ENCODE results near the gene SPON1. TPM values are rescaled to one million over a fixed set of nuclear protein-coding genes. Genes with fewer than 3 reads are reported as not detected.
"Not testable (repeated sequence)": the region's sequence is repeated elsewhere in the genome, so short reads cannot be mapped to it uniquely, and the experiment has no call there.

The SPON1 gene
- total RNA-seq, 1 donor from 2014 or later: 0.47 TPM

DNA sequence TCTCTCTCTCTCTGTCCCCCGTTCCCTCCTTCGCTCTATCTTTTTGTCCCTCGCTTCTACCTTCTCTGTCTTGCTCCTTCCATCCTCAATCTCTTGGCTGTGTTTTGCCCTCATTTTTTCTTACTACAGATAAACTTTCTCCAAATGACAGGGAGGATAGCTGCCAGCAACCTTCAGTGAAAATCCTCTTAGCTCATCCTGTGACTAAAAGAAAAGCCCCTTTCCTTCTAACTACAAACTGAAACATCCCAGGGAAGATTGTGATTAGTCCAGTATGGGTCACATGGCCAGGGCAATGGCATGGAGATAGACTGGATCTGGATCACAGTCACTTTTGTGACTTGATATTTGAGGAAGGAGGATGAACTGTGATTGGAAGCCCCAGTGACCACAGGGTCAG, 10.4 kb downstream of the SPON1 start:
- DNase-seq (ENCODE audit: extremely low read depth, low read depth, low spot score): no peak

DNA sequence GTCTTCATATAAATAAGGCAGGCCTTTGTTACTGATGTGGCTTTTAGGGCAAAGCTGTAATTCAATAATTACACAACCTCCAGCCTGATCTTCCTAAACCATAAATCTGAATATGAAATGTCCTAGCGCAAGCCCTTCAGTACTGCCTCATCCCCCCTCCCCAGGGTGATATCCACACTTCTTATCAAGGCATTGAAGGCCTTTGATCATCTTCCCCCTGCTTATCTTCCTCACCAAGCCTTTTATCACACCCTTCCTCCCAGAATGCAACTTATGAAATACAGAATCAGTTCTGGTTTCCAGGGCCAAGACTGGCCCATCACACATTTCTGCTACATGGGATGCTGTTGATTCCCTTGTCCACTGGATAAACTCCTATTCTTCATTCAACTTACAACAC, 12.1 kb downstream of the SPON1 start:
- DNase-seq (ENCODE audit: extremely low read depth, low read depth, low spot score): no peak

DNA sequence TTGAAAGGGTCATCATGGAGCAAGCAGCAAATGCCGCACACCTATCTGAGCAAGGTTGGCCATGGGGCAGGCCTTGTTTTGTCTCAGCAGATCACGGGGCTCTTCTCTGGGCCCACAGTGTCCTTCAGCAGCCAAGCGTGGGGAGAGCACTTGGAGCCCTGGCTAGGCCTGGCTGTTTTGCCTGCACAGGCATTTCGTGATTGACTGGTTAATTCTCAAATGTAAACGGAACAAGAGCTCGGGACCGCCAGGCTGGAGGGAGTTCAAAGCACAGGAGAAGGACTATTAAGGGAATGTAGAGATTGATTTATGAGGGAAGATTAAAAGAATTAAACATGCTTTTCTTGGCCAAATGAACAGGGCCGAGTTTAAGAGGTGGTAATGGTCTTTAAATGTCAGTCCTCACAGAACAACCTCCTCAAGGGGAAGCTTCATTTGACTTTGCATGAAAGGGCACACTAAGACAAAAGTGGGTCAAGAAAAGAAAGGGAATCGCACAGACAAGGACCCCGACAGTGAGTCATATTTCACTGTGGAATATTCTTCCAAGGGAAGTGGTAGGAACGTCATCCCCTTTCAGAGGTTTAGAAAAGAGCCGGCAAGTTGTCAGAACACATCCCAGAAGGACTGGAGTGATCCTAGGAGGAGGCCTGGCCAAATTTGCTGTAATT, 20.7 kb downstream of the SPON1 start:
- no peak for DNase-seq (ENCODE audit: extremely low read depth, low read depth, low spot score)

DNA sequence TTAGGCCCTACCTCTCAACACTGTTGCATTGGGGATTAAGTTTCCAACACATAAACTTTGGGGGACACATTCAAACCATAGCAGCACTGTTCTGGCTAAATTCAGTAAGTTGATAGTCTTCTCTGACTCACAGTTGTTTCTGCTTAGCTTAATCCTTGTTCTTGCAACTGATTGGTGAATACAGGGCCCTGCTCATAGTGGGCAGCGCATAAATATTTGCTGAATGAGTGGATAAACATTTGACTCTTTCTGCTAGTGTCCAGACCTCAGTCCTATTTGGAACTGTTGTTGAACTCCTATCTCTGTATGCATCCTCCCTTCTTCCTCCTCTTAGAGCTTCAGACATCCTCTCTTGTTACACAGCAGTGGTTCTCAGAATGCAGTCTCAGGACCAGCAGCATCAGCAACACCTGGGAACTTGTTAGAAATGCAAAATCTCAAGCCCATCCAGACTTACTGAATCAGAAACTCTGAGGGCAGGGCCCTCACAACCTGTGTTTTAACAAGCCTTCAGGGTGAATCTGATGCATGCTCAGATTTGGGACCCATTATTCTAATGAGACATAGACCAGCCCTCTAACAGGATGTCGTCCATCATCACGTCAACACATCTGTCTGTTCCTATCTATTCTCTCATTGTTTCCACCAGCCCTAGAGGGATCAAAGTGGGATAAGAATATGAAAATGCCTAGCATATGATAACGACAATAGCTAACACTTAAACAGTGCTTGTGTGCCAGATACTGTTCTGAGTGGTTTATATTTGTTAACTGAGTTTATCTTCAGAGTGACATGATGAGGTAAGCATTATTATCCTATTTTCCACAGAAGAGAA, 22.3 kb downstream of the SPON1 start:
- no peak for DNase-seq (ENCODE audit: extremely low read depth, low read depth, low spot score)

DNA sequence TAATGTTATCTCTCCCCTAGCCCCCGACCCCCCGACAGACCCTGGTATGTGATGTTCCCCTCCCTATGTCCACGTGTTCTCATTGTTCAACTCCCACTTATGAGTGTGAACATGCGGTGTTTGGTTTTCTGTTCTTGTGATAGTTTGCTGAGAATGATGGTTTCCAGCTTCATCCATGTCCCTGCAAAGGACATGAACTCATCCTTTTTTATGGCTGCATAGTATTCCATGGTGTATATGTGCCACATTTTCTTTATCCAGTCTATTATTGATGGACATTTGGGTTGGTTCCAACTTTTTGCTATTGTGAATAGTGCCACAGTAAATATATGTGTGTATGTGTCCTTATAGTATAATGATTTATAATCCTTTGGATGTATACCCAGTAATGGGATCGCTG, 24.2 kb downstream of the SPON1 start:
- DNase-seq (ENCODE audit: extremely low read depth, low read depth, low spot score): not testable (repeated sequence)

DNA sequence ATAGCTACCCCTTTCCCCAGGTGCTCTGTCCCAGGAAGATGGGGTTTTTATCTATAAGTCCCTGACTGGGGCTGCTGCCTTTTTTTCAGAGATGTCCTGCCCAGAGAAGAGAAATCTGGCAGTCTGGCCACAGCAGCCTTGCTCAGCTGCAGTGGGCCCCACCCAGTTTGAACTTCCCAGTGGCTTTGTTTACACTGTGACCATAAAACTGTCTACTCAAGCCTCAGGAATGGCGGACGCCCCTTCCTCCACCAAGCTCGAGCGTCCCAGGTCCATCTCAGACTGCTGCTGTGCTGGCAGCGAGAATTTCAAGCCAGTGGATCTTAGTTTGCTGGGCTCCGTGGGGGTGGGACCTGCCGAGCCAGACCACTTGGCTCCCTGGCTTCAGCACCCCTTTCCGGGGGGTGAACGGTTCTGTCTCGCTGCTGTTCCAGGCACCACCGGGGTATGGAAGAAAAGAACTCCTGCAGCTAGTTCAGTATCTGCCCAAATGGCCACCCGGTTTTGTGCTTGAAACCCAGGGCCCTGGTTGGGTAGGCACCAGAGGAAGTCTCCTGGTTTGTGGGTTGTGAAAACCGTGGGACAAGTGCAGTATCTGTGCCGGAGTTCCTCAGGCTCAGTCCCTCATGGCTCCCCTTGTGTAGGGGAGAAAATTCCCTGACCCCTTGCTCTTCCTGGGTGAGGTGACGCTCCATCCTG, 29.8 kb downstream of the SPON1 start:
- not testable (repeated sequence) for DNase-seq (ENCODE audit: extremely low read depth, low read depth, low spot score)

DNA sequence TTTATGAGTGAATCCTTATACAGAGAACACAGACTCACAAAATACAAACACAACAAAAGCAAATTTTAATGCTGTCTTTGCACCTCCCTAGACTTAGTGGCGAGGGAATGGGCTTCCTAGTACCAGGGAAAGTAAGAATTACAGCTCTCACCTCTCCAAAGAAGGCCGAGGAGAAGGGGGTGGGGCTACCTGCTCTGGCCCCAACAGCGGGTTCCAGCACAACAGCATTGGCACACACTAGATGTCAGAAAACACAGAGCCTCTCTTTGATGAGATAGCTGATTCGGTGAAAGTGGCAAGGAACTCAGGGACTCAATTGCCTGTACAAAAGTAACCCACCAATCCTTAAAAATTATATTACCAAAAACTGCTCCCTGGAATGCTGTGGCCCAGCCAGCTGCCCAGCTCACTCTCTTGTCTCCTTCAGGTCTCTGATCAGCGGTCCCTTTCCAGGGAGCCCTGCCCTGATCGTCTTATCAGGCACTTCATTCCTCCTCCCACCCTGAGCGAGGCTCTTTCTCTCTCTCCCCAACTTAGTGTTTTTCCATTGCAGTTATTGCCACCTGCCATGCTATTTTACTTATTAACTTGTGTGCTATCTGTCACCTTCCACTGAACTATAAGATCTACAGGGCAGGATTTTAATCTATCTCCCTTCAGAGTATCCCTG, 30.7 kb downstream of the SPON1 start:
- DNase-seq (ENCODE audit: extremely low read depth, low read depth, low spot score): no peak

DNA sequence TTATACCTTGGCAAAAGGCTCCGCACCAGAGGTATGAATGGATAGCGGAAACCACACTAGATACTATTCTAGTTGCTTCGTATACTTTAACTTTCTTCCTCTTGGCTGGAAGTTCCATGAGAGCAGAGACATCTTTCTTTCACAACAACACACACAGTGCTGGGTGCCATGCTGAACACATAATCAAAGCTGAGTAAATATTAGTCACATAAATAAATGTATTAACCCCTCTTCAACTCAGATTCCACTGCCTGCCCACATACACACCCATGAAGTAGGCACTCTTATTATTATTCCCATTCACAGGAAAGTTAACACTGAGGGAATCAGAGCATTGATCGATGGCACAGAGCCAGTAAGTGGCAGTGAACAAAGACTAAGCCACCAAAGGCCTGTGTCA, 35.4 kb downstream of the SPON1 start:
- no peak for DNase-seq (ENCODE audit: extremely low read depth, low read depth, low spot score)

DNA sequence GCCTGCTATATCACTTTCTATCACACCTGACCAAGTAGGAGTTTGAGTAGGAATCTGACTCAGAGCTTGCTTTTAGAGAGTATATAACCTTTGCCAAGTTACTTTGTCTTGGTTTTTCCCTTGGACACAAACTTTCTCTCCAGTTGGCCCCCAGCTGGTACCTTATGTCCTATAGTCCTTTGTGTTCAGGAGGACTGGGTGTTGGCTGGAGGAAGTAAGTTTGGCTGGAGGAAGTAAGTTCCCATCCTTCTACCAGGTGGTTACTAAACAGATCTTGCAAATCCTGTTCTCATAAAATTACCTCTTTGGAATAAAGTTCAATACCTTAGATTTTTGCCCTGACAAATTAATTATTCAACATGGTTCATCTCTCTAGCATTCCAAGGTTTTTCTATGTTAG, 37.2 kb downstream of the SPON1 start:
- no peak for DNase-seq (ENCODE audit: extremely low read depth, low read depth, low spot score)

DNA sequence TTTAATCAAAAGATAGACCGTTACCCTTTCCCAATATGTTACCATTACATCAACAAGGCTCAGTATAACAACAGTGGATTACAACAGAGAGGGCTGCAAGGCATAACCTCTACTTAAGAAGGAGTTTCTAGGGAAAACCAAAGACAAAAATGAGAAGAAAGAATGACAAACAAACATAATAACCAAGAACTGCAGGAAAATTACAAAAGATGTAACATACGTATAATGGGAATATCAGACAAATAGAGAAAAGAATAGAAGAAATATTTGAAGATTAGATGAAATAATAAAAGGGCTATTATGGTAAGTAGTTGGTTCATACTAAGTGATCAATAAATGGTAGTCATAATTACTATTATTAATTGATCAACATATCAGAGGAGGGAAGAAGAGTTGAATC, 39.1 kb downstream of the SPON1 start:
- no peak for DNase-seq (ENCODE audit: extremely low read depth, low read depth, low spot score)

DNA sequence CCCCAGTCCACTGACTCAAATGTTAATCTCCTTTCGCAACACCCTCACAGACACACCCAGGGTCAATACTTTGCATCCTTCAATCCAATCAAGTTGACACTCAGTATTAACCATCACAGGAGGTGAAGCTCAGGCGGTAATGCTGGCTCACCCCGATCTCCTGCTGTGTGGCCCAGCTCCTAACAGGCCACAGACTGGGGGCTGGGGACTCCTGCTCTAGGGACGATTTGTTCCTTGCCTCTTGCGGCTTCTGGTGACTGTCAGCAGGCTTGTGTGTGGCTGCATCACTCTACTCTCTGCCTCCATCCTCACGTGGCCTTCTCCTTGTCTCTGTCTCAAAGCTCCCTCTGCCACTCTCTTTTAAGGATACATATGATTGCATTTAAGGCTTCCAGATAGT, 45.0 kb downstream of the SPON1 start:
- no peak for DNase-seq (ENCODE audit: extremely low read depth, low read depth, low spot score)

DNA sequence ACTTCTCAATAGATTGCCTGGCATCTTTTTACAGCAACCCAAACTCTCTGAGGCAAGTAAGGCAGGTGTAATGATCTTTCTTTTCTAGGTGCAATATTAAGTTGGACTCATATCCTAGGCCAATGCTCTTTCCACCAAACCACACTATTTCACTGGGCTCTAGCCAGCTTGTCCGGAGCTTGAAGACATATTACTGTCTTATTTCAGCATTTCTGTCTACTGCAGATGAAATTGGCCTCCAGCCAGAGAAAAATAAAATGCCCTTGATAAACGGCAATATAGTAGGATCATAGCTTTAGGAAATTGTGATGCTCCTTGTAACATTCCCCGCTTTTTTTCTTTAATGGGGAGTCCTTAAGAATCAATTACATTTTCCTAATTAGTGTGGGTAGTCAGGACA, 48.1 kb downstream of the SPON1 start:
- no peak for DNase-seq (ENCODE audit: extremely low read depth, low read depth, low spot score)

DNA sequence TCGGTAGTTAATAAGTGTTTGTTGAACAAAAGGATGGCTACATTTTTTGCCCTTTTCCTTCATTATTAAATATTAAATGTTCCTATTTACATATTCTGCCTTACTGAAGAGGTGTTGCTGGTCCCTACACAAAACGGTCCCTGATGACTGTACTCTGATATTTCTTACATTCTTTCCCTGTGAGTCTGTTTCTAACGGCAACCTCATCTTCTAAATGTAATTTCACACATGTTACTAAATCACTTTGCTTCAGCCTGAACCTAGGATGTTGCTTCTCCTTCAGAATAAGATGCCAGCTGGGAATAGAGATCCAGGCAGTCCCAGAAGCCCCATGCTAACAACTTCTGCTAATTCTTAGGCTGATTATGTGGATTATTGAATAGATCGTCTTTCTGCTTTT, 50.3 kb downstream of the SPON1 start:
- no peak for DNase-seq (ENCODE audit: extremely low read depth, low read depth, low spot score)

DNA sequence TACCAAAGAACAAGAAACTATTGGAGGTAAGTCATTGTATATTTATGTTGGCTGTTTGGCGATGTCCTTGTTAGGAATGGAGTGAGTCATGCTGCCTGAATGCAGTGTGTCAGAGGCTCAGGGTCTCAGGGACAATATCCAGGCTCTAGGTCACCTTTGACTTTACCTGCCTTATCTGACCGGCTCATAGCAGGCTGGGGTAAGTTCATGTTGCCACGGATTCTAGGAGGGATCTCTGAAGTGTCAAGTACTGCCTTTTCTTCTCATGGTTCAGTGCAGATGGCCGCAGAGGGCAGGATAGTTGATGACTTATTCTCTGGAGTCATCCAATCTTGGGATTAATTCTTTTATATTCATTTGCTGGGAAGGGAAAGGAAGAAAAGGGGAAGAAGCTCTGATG, 53.2 kb downstream of the SPON1 start:
- no peak for DNase-seq (ENCODE audit: extremely low read depth, low read depth, low spot score)

DNA sequence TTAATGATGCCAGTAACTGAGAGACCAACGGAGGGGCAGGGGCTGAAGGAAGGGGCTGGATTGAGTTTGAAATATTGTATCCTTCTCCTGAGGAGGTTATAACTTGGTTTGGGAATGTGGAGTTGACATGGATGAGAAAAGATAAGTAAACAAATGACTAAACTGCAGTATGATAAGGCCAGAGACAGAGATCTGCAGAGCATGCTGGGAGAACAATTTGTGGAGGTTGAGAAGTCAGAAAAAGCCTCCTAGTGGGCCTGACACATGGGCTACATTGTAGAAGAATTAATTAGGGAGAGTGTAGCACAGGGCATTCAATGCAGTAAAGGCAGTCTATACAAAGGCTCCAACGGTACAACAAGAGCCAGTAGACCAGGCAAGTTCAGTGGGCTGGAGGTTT, 55.9 kb downstream of the SPON1 start:
- no peak for DNase-seq (ENCODE audit: extremely low read depth, low read depth, low spot score)

DNA sequence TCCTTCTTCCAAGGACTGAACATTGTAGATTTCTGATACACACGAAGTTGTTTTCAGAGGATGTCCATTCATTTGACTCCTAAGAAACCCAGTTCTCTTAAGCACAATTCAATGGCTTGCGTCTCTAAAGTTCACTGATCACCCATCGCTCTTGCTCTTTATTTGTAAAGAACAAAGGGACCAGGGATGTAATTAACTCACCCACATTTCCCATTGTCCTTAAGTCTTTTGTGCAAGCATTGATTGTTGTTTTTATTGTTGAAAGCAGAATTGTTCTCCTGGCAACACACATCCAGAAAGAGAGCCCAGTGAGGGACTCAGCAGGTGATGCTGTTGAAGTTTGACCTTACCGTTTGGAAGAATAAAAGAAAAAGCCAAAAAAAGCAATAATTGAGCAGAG, 59.2 kb downstream of the SPON1 start:
- DNase-seq (ENCODE audit: extremely low read depth, low read depth, low spot score): no peak

DNA sequence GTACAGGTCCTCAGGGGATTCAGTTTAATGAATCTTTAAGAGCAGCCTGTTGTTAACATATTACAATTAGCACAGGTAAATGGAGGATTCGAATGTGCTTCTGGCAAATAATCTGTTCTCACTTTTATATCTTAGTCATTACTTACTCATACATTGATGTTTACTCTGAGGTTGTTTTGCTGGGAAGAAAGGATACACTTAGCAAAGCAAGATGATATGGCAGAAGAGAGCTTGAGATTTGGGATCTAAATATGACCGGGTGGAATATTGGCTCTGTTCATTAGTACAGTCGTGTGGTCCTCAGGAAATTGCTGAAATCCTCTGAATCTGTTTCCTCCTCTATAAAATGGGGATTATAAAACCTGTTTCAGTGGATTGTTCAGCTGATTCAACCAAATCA, 59.7 kb downstream of the SPON1 start:
- DNase-seq (ENCODE audit: extremely low read depth, low read depth, low spot score): no peak

DNA sequence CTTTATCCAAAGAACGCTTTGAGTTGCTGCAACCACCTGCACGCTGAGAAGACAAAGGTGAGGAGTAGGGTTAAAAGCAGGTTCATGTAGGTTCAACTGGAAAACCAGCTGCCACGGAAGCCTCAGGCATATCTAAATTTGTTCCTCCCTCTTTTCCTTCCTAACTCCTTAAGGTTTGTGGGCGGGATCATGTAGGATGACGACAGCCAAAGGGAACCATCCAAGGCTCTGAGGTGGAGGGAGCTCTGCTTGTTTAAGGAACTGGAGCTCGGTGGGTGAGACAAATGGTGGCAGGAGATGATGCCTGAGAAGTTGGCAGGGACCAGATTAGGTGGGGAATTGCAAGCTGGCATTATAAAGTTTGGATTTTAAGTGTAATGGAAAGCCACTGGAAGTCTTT, 60.3 kb downstream of the SPON1 start:
- DNase-seq (ENCODE audit: extremely low read depth, low read depth, low spot score): no peak

DNA sequence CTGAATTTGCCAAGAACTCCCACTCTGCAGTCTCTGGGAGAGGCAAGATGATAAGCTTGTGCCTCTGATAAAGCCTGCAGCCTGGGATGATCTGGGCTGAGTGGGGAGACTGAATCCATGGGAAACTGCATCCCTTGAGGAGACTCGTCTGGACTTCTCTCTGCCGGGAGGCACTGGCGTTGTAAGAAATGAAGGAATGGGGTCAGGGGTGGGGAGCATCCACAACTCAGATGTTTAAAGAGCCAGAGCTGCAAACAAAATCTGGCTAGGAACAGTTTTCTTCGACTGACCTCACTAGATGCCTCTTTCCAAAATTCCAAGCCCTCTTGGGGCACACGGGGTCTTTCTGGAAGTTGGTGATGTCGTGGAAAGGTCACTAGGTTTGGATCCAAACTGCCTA, 64.4 kb downstream of the SPON1 start:
- no peak for DNase-seq (ENCODE audit: extremely low read depth, low read depth, low spot score)

DNA sequence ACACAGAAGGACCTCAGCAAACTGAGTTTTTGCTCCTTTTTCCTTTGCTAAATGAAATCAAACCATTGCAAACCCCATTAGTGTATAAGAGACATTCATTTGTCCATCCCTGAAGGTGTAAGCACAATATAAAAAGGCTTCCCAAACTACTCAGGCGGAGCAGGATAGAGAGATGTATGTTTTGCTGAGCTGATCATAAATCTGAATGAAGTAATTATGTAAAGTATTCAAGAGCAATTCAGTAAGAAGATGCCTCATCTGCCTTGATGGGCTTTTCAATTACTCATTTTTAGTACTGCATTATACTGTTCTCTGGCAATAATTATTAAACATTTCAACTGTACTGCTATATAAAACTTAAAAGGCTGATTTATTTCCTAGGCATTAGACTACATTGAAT, 65.0 kb downstream of the SPON1 start:
- no peak for DNase-seq (ENCODE audit: extremely low read depth, low read depth, low spot score)

DNA sequence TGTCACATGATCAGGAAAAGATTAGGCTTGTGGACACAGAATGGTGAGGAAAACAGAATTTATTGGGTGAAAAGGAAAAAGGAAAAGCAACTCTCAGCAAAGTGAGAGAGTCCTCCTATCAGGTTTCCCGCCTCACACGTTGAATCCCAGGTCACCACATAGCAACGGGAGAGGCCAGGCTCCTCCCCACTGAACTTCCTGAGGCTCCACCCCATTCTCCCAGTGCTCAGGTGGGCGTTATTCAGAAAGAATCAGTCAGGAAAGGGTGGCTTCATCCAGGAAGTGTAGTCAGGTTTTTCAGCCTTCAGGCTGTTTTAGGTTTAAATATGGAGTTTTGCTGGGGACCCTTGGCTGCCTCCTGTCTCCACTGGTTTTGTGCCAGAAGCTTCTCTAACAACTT, 66.9 kb downstream of the SPON1 start:
- DNase-seq (ENCODE audit: extremely low read depth, low read depth, low spot score): no peak
